AG04450 (cell line): ENCODE measurements around the gene FCN1. TPM values are rescaled to one million over a fixed set of nuclear protein-coding genes. Genes with fewer than 3 reads are reported as not detected.

ENCODE experiments used
- CTCF ChIA-PET: fragments of 300-600, 350-600 bp; formaldehyde crosslinking; extraction: SDS; loops from one replicate; lab custom pipeline; 2022; ENCODE audit warnings: antibody characterized with exemption, inconsistent platforms; lab: Charles Lee
- POLR2A ChIA-PET: fragments of 350-600 bp; formaldehyde crosslinking; extraction: SDS; loops from one replicate; lab custom pipeline; 2021; ENCODE audit warnings: antibody characterized with exemption, inconsistent platforms; lab: Yijun Ruan, JAX
- DNase-seq: peaks from one replicate; pipeline ENCODE4 v3.0.0-alpha.2; 2011; ENCODE audit warnings: low read depth, low spot score
- H3K27ac ChIP-seq: one replicate; pipeline ENCODE4 v1.5.1; 2012; ENCODE audit warnings: low read depth, low read length, control low read depth
- H3K27me3 ChIP-seq: one replicate; pipeline ENCODE4 v1.6.0; 2012; ENCODE audit warnings: low read length; ENCODE audit not compliant: control insufficient read depth, insufficient read depth
- H3K4me3 ChIP-seq: 2 replicates; pipeline ENCODE4 v1.5.1; 2011; ENCODE audit warnings: mild to moderate bottlenecking, low read depth, low read length, control low read depth
- H3K9me3 ChIP-seq: 2 replicates; pipeline ENCODE4 v1.5.1; 2012; ENCODE audit warnings: low read length; ENCODE audit not compliant: control insufficient read depth, insufficient read depth
- CTCF ChIP-seq: IDR thresholded peaks from 2 replicates; pipeline ENCODE4 v1.5.1; 2011; ENCODE audit warnings: low read depth, low read length, control low read depth, inconsistent platforms
- polyA plus RNA-seq: library from polyadenylated mRNA; depleted of rRNA; stranded (reverse); fragments of >200 nt; gene quantifications from 2 replicates; pipeline ENCODE4 v1.2.3, GENCODE V29; 2011

Gene FCN1
- polyA plus RNA-seq, 1 experiment = not detected

DNA sequence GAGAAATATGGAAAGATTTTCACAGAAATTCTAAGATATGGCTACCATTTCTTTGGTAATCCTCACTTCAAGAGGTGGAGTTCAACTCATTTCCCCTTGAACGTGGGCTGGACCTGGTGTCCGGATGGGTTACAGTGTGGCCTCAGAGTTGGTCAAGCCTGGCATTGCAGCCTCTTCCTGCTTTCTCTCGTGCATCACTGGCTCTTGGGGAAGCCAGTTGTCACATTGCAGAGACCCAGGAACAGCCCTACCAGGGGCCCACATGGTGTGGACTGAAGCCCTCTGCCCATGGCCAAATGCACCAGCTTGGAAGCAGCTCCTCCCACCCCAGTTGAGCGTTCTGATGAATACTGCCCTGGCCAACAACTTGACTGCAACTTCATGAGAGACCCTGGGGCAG is 47.7 kb upstream of the FCN1 start:
- Histone ChIP-seq H3K27ac (no peak overlapping the region), H3K4me3 (no peak overlapping the region), H3K27me3 (no peaks in the 10 kb centered on the region), H3K9me3 (no peaks in the 10 kb centered on the region; the same call in 1 of the 2 replicates)
- POLR2A ChIA-PET = no interaction called here
- no peak for DNase-seq
- CTCF ChIA-PET = no interaction called here
- no peak for TF ChIP-seq CTCF

- CTCF ChIA-PET = no interaction called here
- DNase-seq = no peak
- no peak overlapping the region for H3K27ac ChIP-seq
- TF ChIP-seq CTCF = no peak
- no peaks in the 10 kb centered on the region; the same call in 1 of the 2 replicates for H3K9me3 ChIP-seq
- no peaks in the 10 kb centered on the region for H3K27me3 ChIP-seq
- H3K4me3 ChIP-seq = no peak overlapping the region
- POLR2A ChIA-PET = no interaction called here
Observed at GRCh38 chr9:134964271-134965055, 46.8 kb upstream of the FCN1 start.

DNA sequence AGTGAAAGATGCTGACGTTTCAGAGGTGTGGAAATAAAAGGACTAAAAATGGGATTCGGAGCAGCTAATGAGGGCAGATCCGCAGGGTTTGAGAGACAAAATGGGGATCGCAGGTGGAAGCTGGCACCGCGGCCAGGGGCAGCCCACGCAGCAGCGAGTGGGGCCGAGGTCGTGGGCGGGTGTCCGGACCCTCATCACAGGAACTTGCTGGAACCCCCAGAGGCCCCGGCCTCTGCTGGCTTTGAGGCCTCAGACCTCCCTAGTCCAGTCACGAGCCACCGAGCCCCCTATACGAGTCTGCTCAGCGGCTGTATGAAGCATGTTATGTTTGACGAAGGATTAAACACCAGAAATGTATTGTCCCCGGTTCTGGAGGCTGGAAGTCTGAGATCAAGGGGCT is 45.8 kb upstream of the FCN1 start:
- POLR2A ChIA-PET = no interaction called here
- DNase-seq = no peak
- H3K27me3 ChIP-seq = no peaks in the 10 kb centered on the region
- H3K9me3 ChIP-seq = peaks cover 5% of the 10 kb centered on the region; the same call in 1 of the 2 replicates
- CTCF ChIA-PET = no interaction called here
- H3K4me3 ChIP-seq = no peak overlapping the region
- TF ChIP-seq CTCF = no peak
- no peak overlapping the region for H3K27ac ChIP-seq

GRCh38 chr9:134962973-134963364 is 45.3 kb upstream of the FCN1 start:
- no peak for DNase-seq
- no peak overlapping the region for H3K4me3 ChIP-seq
- ChIA-PET CTCF (no interaction called here), POLR2A (no interaction called here)
- no peak for TF ChIP-seq CTCF
- peaks cover 5% of the 10 kb centered on the region; the same call in 1 of the 2 replicates for H3K9me3 ChIP-seq
- no peaks in the 10 kb centered on the region for H3K27me3 ChIP-seq
- H3K27ac ChIP-seq = no peak overlapping the region
